HG03159 (cell line): ENCODE data around the gene KCND3.

Experiments used
- ATAC-seq: cut with Tn5 transposase; IDR thresholded peaks from one replicate; pipeline ENCODE4 v1.9.1; 2021; ENCODE audit warnings: mild to moderate bottlenecking, moderate library complexity; ENCODE audit not compliant: unreplicated experiment

The KCND3 gene

GRCh38 chr1:111884772-111885443 lies 104.6 kb downstream of the KCND3 start:
- ATAC-seq = no peak

GRCh38 chr1:111882986-111883560 lies 106.4 kb downstream of the KCND3 start:
- ATAC-seq = no peak

DNA sequence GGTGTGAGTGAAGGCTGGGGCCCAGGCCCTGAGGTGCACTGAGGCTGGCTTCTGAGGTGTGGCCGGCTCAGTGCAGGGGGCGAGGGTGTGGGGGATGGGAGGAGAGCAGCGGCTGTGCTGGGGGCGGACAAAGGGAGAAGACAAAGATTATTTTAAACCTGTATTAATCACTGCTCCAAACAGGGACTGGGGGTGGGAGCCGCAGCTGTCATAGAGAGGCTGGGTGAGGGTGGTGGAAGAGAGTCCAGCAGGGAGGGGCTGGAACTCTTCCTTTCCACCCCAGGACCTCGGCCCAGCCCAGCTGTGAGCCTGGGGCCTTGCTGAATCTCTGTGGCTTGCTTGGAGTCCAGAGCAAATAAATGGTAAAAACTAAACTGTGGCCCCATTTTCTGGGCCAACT lies 106.9 kb downstream of the KCND3 start:
- ATAC-seq = no peak

GRCh38 chr1:111880881-111881837 lies 108.3 kb downstream of the KCND3 start:
- ATAC-seq = no peak

GRCh38 chr1:111879081-111879480 lies 110.4 kb downstream of the KCND3 start:
- ATAC-seq = no peak

- ATAC-seq = no peak
Observed at GRCh38 chr1:111878649-111879048, 110.8 kb downstream of the KCND3 start.

- no peak for ATAC-seq
Observed at GRCh38 chr1:111878091-111878490, 111.4 kb downstream of the KCND3 start.

GRCh38 chr1:111876631-111877030 lies 112.8 kb downstream of the KCND3 start:
- ATAC-seq = no peak

- no peak for ATAC-seq
Observed at GRCh38 chr1:111875640-111876039, 113.8 kb downstream of the KCND3 start.

DNA sequence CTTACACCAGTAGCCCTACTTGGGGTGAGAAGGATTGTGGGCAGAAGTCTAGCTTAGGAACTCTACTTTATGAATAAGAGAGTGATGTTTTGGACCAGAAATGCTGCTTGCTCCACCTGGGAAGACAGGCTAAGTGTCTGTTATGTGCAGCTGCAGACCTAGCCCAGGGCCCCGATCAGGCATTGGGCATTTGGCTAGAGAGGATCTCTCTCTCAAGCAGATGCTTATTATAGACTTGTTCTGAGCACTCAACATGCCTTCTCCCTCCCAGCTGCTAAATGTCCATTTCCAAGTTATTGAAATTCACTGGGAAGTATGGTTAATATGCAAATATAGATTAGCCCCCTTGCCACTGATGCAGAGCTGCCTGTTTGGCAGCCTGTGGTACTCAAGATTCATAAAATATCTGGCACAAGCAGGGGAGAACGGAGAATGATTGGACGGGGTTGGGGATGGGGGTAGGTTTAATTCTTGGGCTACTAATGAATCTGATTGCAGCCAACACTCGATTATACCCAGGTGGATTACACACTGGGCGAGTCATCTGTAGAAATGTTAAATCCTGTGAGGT lies 115.9 kb downstream of the KCND3 start:
- ATAC-seq = no peak

DNA sequence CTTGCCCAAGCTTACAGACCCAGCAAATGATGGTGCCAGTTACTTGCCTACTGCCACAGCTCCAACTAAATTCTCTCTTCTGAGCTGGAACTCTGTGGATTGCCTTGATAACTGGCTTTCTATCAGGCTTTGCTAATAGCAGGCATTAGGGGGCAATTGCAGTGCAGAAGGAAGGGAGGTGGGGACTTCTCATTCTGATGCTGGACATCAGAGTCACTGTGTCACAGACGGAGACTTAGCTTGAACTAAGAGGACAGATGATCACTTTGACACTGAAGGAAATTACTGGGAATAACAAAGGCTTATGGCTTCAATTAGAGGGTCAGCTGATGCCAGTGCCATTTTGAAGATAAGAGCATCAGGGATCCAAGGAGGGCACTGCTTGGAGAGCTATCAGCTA lies 119.3 kb downstream of the KCND3 start:
- ATAC-seq = no peak

- no peak for ATAC-seq
Observed at GRCh38 chr1:111867868-111868440, 121.5 kb downstream of the KCND3 start.

GRCh38 chr1:111864862-111865261 lies 124.6 kb downstream of the KCND3 start:
- ATAC-seq = no peak

DNA sequence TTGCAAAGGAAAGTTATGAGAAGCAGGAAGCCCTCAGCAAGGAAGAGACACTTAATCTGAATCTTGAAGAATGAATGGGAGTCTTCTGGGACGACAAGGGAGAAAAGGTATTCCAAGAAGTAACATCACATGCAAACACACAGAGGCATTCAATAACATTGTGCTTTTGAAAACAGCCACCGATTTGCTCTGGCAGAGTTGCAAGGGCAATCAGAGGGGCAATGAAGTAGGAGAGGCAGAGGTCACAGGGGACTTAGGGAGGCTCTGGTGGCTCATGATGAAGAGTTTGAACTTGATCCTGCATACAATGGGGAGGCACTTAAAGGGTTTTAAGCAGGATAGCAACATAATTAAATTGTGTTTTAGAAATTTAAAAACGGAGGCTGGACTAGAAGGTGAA lies 126.1 kb downstream of the KCND3 start:
- no peak for ATAC-seq

DNA sequence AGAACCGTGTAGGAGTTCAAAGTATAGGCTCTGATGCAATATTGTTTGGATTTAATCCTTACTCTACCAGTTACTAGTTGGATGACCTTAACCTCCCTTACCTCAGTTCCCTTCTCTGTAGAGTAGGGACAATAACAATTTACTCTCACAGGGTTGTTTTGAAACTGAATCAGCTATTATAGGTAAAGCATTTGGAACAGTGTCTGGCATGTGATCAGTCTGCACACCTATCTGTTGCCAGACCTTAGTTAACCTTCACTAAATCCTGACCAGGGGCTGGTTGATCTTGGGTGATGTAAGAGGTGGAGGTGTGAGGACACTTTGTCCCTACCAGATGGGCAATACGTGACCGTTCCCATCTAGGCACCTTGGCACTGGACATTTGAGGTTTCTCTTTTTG lies 126.9 kb downstream of the KCND3 start:
- ATAC-seq = no peak

DNA sequence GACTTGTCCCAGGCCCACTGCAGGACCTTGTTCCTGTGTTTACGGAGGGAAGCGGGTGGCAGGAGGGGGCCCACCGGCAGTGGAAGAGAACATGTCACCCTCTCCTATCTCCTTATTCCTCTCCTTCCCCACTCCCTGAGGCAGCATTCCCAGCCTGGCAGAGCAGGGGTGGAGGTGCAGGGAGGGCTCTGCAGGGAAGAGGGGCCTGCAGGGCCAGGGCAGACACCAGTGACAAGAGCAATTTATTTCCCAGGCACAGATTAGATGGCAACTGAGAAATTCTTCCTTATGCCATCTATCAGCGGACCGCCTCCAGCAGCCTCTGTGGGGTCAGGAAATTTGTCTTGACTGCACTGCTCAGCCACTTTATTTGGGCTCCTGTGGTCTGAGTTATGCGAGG lies 127.9 kb downstream of the KCND3 start:
- ATAC-seq = no peak

DNA sequence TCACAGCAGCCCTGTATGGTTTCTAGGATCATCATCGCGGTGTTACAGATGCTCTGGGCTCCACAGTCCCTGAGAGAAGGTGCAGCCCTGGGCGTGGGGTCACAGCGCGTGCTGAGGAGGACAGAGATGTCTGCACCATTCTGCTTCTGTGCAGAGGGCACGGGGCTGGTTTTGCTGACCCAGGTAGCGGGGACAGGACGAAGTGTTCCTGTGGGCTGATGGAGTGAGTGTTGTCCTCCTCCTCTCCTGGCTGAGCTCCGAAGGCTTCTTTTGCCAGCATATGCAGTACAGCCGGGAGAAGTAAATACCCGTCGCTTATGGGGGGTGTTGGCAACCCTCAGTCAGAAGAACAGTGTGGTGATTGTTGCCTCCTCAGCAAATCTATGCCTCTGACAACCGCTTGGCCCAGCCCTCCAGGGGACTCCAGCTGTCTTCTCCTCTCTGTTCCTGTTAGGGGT lies 132.2 kb downstream of the KCND3 start:
- no peak for ATAC-seq

- no peak for ATAC-seq
Observed at GRCh38 chr1:111856411-111857185, 132.9 kb downstream of the KCND3 start.

GRCh38 chr1:111855260-111855659 lies 134.2 kb downstream of the KCND3 start:
- ATAC-seq = no peak

DNA sequence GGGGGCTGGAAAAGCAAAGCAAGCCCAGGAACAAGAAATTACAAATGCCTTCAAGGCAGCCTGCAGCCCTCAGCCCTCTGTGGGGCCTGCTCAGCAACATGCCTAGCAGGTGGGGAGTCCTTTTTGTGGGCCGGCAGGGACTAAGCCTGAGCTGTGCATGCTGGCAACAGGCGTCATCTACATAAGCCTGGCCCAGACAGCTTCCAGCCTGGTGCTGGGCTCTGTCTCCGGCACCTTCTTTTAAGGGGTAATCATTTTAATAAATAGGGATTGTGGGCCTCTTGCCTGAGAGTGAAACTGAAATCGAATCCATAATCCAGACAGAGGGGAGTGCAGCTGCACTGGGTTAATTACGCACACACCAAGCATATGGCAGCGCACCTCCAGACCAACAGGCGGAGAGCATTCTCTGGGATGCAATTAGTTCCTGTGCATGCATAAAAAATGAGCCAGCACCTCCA lies 137.2 kb downstream of the KCND3 start:
- no peak for ATAC-seq
